ENCODE measurements around the gene RAN.
A peak's percentile ranks its signal among the peaks of the same experiment; 100 is the strongest.

Gene RAN

GRCh38 chr12:130871286-130872178, at the start of gene RAN:
Gene RAN (plus strand): TSS chr12:130872066. CDS start chr12:130872594, 528 bp downstream.
- peaks cover 18% of the 10 kb centered on the region for H3K4me1 ChIP-seq (ENCODE audit: insufficient read depth, low read length)
- no peaks in the 10 kb centered on the region for H3K27me3 ChIP-seq (ENCODE audit: insufficient read depth, low read length)
- no peaks in the 10 kb centered on the region for H3K9me3 ChIP-seq (ENCODE audit: low read length)
- peak within 1 kb of the TSS; percentile 68 for H3K4me3 ChIP-seq (ENCODE audit: low read length)
- peaks cover 41% of the 10 kb centered on the region for H3K36me3 ChIP-seq (ENCODE audit: insufficient read depth, low read length)
- peak within 1 kb of the TSS; percentile 67 for H2AFZ ChIP-seq (ENCODE audit: low read depth, low read length)

- Histone ChIP-seq H2AFZ (ENCODE audit: low read depth, low read length) (no peak overlapping the region), H3K27me3 (ENCODE audit: insufficient read depth, low read length) (no peaks in the 10 kb centered on the region), H3K4me3 (ENCODE audit: low read length) (no peak overlapping the region), H3K9me3 (ENCODE audit: low read length) (no peaks in the 10 kb centered on the region), H3K36me3 (ENCODE audit: insufficient read depth, low read length) (peaks cover 23% of the 10 kb centered on the region), H3K4me1 (ENCODE audit: insufficient read depth, low read length) (no peaks in the 10 kb centered on the region)
Observed at GRCh38 chr12:130825771-130826150, 46.1 kb upstream of the RAN start.

GRCh38 chr12:130826151-130826801, 45.6 kb upstream of the RAN start:
- H3K4me3 ChIP-seq (ENCODE audit: low read length): no peak overlapping the region
- no peaks in the 10 kb centered on the region for H3K9me3 ChIP-seq (ENCODE audit: low read length)

GRCh38 chr12:130827432-130827831, 44.4 kb upstream of the RAN start:
- Histone ChIP-seq H3K4me3 (ENCODE audit: low read length) (no peak overlapping the region), H3K9me3 (ENCODE audit: low read length) (no peaks in the 10 kb centered on the region), H3K27me3 (ENCODE audit: insufficient read depth, low read length) (no peaks in the 10 kb centered on the region), H3K36me3 (ENCODE audit: insufficient read depth, low read length) (peaks cover 14% of the 10 kb centered on the region), H2AFZ (ENCODE audit: low read depth, low read length) (no peak overlapping the region), H3K4me1 (ENCODE audit: insufficient read depth, low read length) (no peaks in the 10 kb centered on the region)

More at GRCh38 chr12:130826151-130826801, 45.6 kb upstream of the RAN start:
- Histone ChIP-seq H3K36me3 (ENCODE audit: insufficient read depth, low read length) (peaks cover 18% of the 10 kb centered on the region), H2AFZ (ENCODE audit: low read depth, low read length) (no peak overlapping the region), H3K27me3 (ENCODE audit: insufficient read depth, low read length) (no peaks in the 10 kb centered on the region), H3K4me1 (ENCODE audit: insufficient read depth, low read length) (no peaks in the 10 kb centered on the region)

- H3K27me3 ChIP-seq (ENCODE audit: insufficient read depth, low read length): no peaks in the 10 kb centered on the region
Observed at GRCh38 chr12:130828895-130829294, 43.0 kb upstream of the RAN start.

DNA sequence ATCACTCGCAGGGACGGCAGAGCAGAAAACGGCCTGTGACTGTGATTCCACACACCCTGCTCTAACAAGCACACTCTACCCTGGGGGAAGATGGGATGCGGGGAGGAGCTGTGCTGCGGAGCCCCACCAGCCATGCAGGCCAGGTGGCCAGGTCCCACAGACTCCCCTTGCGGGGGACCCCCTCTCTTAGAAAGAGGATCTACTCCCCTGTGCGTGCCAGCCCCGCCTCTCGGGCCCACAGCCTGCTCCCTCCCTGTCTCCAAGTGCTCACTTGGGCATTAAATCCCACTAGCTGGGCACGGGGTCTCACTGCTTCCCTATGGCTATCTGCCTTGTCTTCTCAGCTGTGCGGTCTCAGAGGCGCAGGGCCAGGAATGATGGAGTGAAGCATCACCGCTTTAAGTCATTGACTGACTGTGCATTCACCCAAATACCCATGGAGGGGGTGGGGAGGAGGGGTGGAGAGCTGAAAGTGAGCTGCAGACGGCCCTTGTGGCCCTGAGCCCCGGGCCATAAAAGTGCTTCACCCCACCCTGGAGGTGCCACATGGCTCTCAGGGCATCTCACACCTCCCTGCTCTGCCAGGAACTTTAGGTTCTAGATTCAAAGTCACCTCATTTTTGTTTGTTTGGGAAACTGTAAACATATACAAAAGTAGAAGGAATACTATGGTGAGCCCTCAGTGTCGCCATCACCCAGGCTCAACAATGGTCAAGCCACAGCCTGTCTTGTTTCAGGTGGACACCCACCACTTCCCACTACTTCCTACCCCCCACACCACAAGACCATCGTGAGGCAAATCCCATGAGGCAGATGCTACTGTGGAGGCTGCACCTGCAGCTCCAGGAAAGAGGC, 42.2 kb upstream of the RAN start:
- H3K27me3 ChIP-seq (ENCODE audit: insufficient read depth, low read length): no peaks in the 10 kb centered on the region
- no peak overlapping the region for H2AFZ ChIP-seq (ENCODE audit: low read depth, low read length)
- H3K4me3 ChIP-seq (ENCODE audit: low read length): no peak overlapping the region
- no peaks in the 10 kb centered on the region for H3K36me3 ChIP-seq (ENCODE audit: insufficient read depth, low read length)
- H3K4me1 ChIP-seq (ENCODE audit: insufficient read depth, low read length): no peaks in the 10 kb centered on the region
- H3K9me3 ChIP-seq (ENCODE audit: low read length): no peaks in the 10 kb centered on the region

More at GRCh38 chr12:130828895-130829294, 43.0 kb upstream of the RAN start:
- Histone ChIP-seq H3K9me3 (ENCODE audit: low read length) (no peaks in the 10 kb centered on the region), H3K4me3 (ENCODE audit: low read length) (no peak overlapping the region), H3K4me1 (ENCODE audit: insufficient read depth, low read length) (no peaks in the 10 kb centered on the region), H3K36me3 (ENCODE audit: insufficient read depth, low read length) (no peaks in the 10 kb centered on the region), H2AFZ (ENCODE audit: low read depth, low read length) (no peak overlapping the region)

DNA sequence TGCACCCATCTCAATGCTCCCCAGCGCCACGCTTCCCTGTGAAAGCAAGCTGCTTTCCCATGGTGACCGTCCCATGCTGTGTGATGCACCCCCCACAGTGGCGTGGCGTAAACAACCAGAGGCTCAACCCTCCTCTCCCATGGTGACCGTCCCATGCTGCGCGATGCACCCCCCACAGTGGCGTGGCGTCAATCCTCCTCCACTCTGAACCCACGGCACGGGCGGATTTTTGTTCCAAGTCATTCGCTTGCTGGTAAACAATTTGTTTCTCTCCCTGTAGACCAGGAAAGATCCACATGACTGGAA, 41.7 kb upstream of the RAN start:
- Histone ChIP-seq H3K4me1 (ENCODE audit: insufficient read depth, low read length) (no peaks in the 10 kb centered on the region), H3K27me3 (ENCODE audit: insufficient read depth, low read length) (no peaks in the 10 kb centered on the region), H3K9me3 (ENCODE audit: low read length) (no peaks in the 10 kb centered on the region), H2AFZ (ENCODE audit: low read depth, low read length) (no peak overlapping the region), H3K4me3 (ENCODE audit: low read length) (no peak overlapping the region), H3K36me3 (ENCODE audit: insufficient read depth, low read length) (no peaks in the 10 kb centered on the region)

GRCh38 chr12:130831246-130831645, 40.6 kb upstream of the RAN start:
- H2AFZ ChIP-seq (ENCODE audit: low read depth, low read length): no peak overlapping the region
- no peaks in the 10 kb centered on the region for H3K27me3 ChIP-seq (ENCODE audit: insufficient read depth, low read length)
- H3K9me3 ChIP-seq (ENCODE audit: low read length): no peaks in the 10 kb centered on the region
- no peaks in the 10 kb centered on the region for H3K36me3 ChIP-seq (ENCODE audit: insufficient read depth, low read length)
- no peaks in the 10 kb centered on the region for H3K4me1 ChIP-seq (ENCODE audit: insufficient read depth, low read length)
- H3K4me3 ChIP-seq (ENCODE audit: low read length): no peak overlapping the region

- no peaks in the 10 kb centered on the region for H3K27me3 ChIP-seq (ENCODE audit: insufficient read depth, low read length)
- no peaks in the 10 kb centered on the region for H3K4me1 ChIP-seq (ENCODE audit: insufficient read depth, low read length)
- H3K4me3 ChIP-seq (ENCODE audit: low read length): no peak overlapping the region
- H3K9me3 ChIP-seq (ENCODE audit: low read length): no peaks in the 10 kb centered on the region
- no peaks in the 10 kb centered on the region for H3K36me3 ChIP-seq (ENCODE audit: insufficient read depth, low read length)
- H2AFZ ChIP-seq (ENCODE audit: low read depth, low read length): no peak overlapping the region
Observed at GRCh38 chr12:130831876-130832405, 39.9 kb upstream of the RAN start.

DNA sequence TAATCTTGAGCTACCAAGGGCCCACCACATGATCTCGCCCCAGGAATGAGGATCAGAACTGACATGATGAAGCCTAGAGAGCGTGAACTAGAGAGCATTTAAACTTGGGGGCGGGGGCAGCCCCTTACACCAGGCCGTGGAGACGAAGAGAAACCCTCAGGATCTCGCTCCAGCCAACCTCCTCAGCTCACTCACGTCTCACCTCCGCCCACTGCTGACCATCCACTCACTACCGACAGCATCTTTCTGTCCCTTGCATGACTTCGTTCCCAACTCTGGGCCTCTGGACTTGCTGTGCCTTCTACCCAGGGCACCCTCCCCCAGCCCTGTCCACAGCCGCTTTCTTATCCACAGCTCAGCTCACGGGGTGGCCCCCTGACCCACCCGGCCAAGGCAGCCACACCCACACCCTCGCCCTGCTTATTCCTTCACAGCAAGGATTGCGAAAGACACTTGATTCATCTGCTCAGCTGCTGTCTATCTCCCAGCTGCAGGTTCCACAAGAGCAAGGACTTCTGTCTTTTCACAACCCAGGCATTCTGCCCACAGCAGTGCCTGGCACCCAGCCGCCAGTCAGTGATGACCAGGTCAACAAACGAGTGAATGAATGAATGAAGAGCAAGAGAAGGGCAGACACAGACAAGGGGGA, 39.2 kb upstream of the RAN start:
- H3K27me3 ChIP-seq (ENCODE audit: insufficient read depth, low read length): no peaks in the 10 kb centered on the region
- no peaks in the 10 kb centered on the region for H3K36me3 ChIP-seq (ENCODE audit: insufficient read depth, low read length)
- H3K9me3 ChIP-seq (ENCODE audit: low read length): no peaks in the 10 kb centered on the region
- peaks cover 2% of the 10 kb centered on the region for H3K4me1 ChIP-seq (ENCODE audit: insufficient read depth, low read length)
- H2AFZ ChIP-seq (ENCODE audit: low read depth, low read length): no peak overlapping the region
- H3K4me3 ChIP-seq (ENCODE audit: low read length): no peak overlapping the region

DNA sequence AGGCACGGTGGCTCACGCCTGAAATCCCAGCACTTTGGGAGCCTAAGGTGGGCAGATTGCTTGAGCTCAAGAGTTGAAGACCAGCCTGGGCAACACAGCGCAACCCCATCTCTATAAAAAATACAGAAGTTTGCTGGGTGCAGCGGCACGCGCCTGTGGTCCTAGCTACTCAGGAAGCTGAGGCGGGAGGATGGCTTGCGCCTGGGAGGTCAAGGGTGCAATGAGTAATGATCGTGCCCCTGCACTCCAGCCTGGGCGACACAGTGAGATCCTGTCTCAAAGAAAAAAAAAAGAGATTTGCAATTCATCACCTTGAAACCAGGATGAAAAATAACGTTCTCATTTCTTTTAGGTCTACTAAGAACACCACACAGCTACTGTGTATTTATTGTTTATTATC, 36.9 kb upstream of the RAN start:
- no peaks in the 10 kb centered on the region for H3K9me3 ChIP-seq (ENCODE audit: low read length)
- peaks cover 14% of the 10 kb centered on the region for H3K4me1 ChIP-seq (ENCODE audit: insufficient read depth, low read length)
- H2AFZ ChIP-seq (ENCODE audit: low read depth, low read length): no peak overlapping the region

DNA sequence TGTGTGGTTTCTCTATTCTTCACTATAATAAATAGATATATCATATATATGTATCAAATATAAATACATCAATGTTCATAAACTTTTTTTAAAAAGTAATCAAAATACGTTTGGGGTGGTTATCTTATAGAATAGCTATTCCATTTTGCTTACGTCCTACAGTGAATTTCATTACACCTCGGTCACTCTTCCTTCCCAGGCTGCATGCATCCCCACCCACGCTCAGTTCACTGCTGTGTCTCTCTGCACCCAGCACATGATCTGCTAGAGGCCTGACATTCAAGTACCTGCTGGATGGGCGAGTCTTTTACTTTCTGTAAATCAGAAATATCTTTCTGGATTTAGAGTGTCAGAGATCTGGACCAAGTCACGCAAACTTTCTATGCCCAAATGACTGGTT, 36.4 kb upstream of the RAN start:
- Histone ChIP-seq H3K4me3 (ENCODE audit: low read length) (no peak overlapping the region), H3K9me3 (ENCODE audit: low read length) (no peaks in the 10 kb centered on the region), H3K36me3 (ENCODE audit: insufficient read depth, low read length) (no peaks in the 10 kb centered on the region), H3K4me1 (ENCODE audit: insufficient read depth, low read length) (peaks cover 14% of the 10 kb centered on the region), H2AFZ (ENCODE audit: low read depth, low read length) (no peak overlapping the region), H3K27me3 (ENCODE audit: insufficient read depth, low read length) (no peaks in the 10 kb centered on the region)

More for the DNA sequence above, 36.9 kb upstream of the RAN start:
- Histone ChIP-seq H3K4me3 (ENCODE audit: low read length) (no peak overlapping the region), H3K36me3 (ENCODE audit: insufficient read depth, low read length) (no peaks in the 10 kb centered on the region), H3K27me3 (ENCODE audit: insufficient read depth, low read length) (no peaks in the 10 kb centered on the region)

All from neuron (in vitro differentiated cells).